ENCODE data around the gene FA2H.
"Not testable (repeated sequence)": the region's sequence is repeated elsewhere in the genome, so short reads cannot be mapped to it uniquely, and the experiment has no call there.

The FA2H gene, protein sequence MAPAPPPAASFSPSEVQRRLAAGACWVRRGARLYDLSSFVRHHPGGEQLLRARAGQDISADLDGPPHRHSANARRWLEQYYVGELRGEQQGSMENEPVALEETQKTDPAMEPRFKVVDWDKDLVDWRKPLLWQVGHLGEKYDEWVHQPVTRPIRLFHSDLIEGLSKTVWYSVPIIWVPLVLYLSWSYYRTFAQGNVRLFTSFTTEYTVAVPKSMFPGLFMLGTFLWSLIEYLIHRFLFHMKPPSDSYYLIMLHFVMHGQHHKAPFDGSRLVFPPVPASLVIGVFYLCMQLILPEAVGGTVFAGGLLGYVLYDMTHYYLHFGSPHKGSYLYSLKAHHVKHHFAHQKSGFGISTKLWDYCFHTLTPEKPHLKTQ

DNA sequence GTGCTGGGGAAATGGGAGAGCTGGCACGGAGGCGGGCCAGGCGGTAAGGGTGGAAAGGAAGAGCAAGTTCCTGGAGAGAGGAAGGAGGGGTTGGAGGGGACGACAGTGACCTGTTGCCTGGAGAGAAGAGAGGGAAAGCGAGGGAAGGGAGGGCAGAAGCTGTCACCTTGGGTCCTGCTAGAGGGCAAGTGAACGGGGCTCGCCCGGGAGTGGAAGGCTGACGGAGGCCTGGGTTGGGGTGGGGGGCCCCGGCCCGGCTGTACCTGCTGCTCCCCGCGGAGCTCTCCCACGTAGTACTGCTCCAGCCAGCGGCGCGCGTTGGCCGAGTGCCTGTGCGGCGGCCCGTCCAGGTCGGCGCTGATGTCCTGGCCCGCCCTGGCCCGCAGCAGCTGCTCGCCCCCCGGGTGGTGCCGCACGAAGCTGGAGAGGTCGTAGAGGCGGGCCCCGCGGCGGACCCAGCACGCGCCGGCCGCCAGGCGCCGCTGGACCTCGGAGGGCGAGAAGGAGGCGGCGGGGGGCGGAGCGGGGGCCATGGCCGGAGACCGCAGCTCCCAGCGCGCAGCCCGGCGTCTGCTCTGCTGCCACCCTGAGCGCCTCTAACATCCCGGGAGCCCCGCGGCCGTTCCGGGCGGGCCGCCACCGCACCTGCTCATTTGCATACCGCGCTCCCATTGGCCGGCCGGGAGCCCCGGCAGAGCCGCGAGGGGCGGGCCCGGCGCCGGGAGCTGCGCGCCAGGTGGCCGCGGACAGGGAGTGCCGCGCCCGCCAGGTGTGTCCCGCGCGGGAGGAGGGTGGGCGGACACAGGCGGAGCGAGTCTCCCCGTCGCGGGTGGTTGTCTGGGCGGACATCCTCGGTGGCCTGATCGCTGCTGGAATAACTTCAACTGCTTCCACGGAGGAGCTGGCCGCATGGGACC is at the start of gene FA2H:
FA2H (minus strand) TSS at position 598 of the 917 bp plus-strand sequence; CDS start at position 533, 65 bp downstream.
- DNase-seq = peak; percentile 67

DNA sequence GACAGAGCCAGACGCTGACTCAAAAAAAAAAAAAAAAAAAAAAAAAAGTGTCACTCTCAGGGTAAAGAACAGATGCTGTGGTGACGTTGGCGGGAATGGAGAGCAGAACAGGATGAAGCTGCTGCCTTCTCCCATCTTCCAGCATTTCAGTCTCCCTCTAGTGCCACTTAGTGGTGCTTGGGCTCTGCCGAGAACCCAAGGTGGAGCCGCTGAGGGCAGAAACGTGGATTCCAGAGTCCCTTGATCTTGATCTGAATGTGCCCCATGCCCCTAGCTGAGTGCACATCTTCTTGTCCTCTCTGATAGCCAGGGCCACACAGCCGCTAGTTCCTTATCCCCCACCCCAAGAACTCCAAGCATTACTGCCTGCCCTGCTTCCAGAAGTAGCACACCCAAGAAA is 43.2 kb upstream of the FA2H start:
- DNase-seq = no peak

DNA sequence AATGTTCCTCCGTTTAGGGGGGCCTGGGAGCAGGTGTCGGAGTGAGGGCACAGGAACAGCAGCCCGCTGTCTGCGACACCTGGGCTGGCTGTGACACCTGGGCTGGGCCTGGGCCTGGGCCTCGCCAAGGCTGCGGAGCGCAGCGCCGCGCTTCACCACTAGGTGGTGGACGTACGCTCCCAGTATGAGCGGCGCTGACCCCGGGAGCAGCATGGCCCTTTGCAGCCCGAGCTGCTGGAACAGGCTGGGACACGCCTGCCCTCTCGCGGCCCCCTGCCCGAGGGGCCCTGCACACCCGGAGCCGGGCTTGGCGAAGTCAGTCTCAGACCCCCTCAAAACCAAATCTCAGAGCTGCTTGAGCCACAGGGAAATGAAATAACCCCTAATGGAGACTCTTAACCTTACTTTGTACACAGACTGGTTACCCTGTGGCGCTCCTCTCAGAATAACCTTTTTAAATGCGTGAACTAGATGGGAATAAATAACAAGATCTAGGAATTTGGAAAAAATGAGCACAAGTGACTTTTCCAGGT is 38.6 kb upstream of the FA2H start:
- DNase-seq = peak; percentile 44

DNA sequence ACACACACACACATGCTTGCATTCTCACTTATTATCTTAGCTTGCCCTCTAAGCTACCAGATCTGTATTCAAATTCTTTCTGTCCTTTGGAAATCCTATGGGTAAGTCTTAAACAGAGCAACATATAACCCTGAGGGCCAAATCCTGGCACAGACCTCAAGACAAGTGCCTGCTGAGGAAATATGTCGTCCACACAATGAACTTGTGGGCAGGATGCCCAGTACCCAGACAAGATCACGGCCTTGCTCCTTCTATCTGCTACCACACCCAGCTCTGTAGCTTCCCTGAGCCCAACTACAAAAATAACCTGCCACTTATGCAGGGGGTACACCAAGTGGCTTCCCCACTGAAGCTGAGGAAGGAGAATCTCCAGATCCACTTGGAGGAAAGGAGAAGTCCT is 37.3 kb upstream of the FA2H start:
- DNase-seq = no peak

DNA sequence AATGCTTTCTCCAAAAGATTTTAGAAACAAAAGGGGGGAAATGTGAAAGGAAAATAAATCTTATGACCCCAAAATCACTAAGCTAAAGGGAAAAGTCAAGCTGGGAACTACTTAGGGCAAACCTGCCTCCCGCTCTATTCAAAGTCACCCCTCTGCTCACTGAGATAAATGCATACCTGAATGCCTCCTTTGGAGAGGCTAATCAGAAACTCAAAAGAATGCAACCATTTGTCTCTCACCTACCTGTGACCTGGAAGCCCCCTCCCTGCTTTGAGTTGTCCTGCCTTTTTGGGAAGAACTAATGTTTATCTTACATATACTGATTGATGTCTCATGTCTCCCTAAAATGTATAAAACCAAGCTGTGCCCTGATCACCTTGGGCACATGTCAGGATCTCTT is 36.6 kb upstream of the FA2H start:
- DNase-seq = not testable (repeated sequence)

DNA sequence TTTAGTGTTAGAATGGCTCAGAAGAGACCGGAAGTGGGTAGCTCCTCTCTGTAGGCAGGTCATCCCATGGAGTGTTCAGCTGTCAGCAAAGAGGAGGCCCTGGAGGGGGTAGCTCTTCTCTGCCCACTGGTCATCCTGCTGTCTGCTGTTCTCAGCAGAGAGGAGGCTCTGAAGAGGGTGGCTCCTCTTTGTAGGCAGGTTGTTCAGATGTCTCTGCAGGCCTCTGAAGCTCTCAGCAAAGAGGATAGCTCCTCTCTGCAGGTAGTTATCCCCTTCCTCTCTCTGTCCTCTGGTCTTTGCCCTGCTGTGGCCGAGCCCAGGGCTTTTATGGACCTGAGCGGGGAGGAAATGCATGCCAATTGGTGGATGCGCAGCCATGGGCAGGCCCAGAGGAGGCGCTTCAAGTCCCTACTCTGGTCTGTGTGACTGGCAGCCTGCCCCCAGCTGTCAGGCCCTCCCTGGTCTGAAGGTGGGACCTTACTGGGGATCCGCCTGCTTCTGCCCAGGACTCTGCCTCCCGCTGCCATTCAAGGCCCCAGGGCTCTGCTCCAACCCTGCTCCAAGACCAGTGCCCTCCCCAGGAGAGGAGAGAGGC is 32.5 kb upstream of the FA2H start:
- DNase-seq = no peak

DNA sequence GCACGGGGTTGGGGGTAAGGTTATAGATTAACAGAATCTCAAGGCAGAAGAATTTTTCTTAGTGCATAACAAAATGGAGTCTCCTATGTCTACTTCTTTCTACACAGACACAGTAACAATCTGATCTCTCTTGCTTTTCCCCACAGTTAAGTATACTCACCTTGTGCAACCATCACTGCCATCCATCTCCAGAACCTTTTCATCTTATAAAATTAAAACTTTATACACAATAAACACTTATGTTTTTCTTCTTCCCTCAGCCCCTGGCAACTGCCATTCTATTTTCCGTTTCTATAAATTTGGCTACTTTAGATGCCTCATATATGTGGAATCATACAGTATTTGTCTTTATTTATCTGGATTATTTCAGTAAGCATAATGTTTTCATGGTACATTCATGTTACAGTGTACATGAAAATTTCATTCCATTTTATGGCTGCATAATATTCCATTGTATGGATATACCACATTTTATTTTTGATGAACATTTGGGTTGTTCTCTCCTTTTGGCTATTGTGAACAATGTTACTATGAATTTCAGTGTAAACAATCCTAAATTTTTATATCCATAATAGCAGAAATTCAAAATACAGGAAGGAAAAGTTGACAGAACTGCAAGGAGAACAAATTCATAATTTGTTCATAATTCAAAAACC is 25.7 kb upstream of the FA2H start:
- DNase-seq = no peak

DNA sequence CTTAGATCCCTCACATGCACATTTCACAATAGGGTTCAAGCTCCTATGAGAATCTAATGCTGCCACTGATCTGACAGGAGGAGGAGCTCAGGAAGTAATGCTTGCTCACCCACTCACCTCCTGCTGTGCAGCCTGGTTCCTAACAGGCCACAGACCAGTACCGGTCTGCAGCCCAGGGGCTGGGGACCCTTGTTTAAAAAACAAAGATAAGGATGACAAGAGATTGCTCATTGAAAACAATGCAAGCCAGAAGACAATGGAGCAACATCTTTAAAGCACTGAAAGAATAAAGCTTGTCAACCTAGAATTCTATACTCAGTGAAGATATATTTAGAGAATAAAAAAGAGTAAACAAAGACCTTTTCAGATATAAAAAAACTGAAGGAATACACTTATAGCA is 22.8 kb upstream of the FA2H start:
- no peak for DNase-seq

DNA sequence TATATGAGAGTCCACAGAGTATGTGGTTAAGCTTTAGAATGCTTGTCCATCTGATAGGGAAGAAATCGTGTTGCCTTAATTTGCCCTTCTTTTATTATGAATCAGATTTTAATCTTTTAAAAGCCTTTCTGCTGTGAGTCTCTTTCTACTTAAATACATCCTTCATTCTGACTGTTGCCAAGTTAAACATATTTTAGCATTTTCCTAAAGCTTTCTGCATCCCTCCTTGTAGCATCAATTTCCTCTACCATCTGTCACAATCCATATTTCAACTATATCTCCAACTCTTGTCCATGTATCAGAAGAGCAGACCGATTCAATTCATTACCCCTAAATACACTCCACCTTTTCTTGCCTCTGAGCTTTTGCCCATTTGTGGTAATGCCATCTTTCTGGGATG is 20.5 kb upstream of the FA2H start:
- DNase-seq = no peak

DNA sequence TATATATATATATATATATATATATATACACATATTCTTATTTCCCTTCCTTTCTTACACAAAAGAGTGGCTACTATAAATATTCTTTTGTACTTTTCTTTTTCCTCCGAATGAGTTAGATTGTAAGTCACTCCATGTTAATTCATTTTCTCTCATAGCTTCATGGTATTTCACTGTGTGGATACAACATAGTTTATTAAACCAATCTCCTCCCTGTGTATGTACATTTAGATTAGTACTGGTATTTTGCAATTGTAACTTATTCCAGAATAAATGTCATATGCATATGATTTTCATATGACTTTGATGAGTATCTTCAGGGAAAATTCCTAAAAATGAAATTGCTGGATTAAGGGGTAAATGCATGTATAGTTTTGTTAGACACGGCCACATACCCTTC is 20.0 kb upstream of the FA2H start:
- no peak for DNase-seq

DNA sequence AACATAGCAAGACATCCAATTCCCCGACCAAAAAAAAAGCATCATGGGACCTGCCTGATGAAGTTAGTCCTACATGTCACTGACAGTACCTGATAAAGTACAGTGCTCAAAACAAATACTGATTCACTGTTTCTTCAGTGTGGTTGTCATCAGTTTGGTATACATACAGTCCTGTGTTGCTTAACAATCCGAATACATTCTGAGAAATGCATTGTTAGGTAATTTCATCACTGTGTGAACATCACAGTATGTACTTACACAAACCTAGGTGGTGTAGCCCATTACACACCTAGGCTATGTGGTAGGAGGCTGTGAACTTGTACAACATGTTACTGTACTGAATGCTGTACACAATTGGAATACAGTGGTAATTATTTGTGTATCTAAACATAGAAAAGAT is 19.0 kb upstream of the FA2H start:
- DNase-seq = no peak

DNA sequence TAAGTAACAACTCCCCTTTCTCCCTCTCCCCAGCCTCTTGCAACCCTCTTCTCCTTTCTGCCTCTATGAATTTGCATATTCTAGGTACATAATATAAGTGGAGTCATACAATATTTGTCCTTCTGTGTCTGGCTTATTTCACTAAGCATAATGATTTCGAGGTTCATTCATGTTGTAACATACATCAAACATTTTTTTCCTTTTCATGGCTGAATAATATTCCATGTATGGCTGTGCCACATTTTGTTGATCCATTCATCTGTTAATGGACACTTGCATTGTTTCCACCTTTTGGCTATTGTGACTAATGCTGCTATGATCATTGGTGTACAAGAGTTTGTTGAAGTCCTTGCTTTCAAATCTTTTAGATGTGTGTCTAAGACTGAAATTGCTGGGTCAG is 17.6 kb upstream of the FA2H start:
- DNase-seq = no peak

DNA sequence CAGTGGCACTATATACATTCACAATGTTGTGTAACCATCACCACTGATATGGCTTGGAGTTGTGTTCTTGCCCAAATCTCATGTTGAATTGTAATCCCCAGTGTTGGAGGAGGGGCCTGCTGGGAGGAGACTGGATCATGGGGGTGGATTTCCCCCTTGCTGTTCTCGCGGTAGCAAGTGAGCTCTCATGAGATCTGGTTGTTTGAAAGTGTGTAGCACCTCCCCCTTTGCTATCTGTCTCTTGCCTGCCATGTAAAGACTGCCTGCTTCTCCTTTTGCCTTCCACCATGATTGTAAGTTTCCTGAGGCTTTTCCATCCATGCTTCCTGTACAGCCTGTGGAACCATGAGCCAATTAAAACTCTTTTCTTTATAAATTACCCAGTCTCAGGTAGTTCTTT is 17.1 kb upstream of the FA2H start:
- DNase-seq = not testable (repeated sequence)

DNA sequence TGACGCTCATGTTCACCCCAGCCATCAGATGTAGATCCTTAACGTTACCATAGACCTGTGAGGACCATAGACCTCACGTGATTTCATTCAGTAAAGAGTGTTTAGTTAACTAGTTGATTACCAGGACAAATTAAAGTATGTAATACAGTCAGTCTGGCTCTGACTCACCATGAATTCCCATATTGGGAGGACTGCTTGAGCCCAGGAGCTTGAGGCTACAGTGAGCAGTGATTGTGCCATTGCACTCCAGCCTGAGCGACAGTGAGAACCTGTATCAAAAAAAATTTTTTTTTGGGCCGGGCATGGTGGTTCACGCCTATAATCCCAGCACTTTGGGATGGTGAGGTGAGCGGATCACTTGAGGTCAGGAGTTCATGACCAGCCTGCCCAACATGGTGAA is 13.5 kb upstream of the FA2H start:
- DNase-seq = no peak

DNA sequence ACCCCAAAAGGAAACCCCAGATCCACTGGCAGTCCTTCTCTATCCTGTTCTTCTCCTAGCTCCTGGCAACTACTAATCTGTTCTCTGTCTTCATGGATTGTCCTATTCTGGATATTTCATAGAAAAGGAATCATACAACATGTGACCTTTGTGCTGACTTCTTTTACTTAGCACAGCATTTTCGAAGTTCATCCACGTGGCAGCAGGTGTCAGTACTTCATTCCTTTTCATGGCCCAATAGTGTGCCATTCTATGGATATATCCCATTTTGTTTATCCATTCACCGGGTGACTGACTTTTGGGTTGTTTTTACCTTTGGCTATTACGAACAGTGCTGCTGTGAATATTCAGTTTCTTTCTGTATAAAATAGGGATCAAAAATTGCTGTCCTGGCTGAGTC is 10.4 kb upstream of the FA2H start:
- DNase-seq = no peak

DNA sequence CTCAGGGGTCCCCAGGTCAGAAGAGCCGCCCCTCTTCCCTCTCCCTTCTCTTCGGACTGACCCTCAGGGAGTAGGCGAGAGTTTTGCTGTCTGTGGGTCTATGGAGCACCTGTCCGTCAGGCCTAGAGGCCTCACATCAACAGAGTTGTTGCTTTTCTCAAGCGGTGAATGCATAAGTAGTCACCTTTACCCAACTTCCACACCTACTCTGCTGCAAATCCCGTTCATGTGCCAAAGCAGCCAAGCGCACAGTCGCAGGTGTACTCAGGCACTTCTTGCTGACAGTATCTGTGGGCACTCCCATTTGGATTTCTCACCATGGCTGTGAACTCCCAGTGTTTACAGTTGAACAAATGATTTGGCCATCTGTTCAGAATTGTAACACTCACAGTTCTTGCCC is 4.0 kb upstream of the FA2H start:
- DNase-seq = no peak

DNA sequence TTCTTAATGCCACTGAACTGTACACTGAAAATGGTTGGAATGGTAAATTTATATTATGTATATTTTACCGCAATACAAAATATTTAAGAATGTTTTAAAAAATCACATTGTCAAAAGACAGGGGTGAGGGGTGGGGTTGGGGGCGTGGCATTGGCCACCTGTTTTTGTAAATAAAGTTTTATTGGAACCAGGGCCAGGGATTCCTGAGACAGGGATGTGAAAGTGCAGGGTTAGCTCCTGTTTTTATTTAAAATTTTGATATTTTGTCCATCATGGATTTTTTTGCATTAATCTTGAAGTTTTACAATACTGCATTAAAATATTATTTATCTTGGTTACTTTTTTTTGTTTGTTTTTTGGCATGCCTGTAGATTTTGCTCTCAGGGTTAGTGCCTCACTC is 2.3 kb upstream of the FA2H start:
- no peak for DNase-seq

DNA sequence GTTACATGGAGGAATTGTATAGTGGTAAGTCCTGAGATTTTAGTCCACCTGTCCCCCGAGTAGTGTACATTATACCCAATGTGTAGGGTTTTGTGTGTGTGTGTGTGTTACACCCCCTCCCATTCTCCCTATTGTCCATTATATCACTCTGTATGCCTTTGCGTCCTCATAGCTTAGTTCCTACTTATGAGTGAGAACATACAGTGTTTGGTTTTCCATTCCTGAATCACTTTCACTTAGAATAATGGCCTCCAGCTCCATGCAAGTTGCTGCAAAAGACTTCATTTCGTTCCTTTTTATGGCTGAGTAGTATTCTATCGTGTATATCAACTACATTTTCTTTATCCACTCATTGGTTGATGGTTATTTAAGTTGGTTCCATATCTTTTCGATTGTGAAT is 635 bp upstream of the FA2H start:
- no peak for DNase-seq

DNA sequence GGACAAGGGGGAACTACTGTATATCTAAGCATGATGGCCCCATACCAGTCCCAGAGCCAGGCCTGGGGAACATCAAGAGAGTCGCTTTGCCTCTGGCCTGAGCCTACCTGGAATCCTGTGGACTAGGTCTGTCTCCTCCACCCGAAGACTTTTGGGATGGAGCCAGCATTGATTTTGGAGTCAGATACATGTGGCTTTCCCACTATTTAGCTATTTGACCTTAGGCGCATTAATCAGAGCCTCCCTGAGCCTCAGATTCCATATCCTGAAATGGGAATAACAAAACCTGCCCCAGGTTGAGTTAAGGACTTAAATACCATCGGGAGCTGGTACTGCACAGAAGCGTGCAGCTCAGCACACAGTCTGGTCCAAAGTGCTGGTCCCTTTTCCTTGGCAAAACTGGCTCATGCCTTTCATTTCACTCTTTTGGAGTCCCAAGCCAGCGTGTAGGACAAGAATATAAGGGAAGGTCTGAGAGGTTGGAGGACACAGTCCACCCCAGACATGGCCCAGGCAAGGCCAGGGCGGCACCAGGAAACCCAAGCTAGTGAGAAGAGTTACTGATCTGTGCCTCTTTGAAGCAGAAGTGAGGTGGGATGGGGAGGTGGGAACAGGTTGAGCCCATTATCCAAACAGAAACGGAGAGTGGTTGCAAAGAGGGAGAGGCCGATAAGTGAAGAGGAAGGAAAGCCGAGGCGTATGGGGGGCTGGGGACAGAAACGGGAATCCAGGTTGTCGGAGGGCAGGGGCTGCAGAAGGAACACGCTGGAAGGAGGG is 986 bp downstream of the FA2H start:
- no peak for DNase-seq

DNA sequence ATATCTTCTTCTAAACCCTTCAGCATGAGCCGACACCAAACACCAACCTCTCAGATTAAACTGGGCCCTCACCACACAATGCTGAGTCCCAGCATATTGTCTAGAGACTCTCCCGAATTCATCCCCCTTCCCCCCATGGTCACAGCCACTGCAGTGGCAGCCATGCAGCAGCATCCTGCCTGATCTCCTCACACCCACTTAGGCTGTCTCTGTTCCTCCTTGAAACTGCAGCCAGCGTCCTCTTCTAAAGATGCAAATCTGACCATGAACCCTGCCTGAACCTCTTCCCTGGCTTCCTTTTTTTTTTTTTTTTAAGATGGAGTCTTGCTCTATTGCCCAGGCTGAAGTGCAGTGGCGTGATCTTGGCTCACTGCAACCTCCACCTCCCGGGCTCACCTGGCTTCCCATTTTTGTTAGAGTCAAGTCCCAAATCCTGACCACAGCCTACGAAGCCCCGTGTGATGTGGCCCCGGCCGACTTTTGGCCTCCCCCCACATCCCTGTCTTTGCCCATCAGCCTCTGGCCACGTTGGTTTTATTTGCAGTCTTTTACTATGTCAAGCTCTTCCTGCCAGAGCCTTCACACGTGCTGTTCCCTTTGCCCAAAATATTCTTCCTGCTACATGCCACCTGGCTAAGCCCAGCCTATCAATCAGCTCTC is 2.8 kb downstream of the FA2H start:
- DNase-seq = no peak

DNA sequence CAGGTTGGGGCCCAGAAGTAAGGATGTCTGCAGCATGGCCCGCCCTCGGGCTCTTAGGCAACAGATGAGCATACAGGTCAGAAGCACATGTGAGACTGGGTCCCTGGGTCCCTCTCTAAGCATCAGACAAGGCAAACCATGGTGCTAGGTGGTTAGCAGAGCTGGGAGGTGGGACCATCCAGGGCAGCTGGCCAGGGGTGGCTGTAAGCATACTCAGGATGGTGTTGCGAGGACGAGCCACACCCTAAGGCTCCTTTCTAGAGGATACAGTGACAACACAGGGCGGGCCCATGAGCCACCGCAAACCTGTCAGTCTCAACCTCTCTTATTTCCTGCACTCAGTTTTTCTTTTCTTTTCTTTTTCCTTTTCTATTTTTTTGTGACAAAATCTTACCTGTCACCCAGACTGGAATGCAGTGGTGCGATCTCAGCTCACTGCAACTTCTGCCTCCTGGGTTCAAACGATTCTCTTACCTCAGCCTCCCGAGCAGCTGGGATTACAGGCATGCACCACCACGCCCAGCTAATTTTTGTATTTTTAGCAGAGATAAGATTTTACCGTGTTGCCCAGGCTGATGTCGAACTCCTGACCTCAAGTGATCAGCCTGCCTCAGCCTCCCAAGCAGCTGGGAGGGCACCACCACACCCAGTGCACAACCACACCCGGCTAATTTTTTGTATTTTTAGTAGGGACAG is 3.6 kb downstream of the FA2H start:
- DNase-seq = no peak

Data from SHP77 treated with DMSO at 0.1 percent for 48 hours (cell line).